Pancreas (tissue), 10 donors: ENCODE results near the gene BCL11A. TPM values are rescaled to one million over a fixed set of nuclear protein-coding genes. Genes with fewer than 3 reads are reported as not detected.

Experiments
- ATAC-seq, 4 donors: fragments of 200-7000 bp; cut with Tn5 transposase; one replicate each; pipeline versions ENCODE4 v1.8.0 to v1.9.1; 2020; ENCODE audit warnings: mild to moderate bottlenecking in 4 of 4, moderate library complexity in 4 of 4
- DNase-seq, 6 donors: peaks; one replicate each; pipeline ENCODE4 v3.0.0-alpha.2; 2020
- FAIRE-seq: peaks from 2 replicates; lab custom pipeline; 2012; peaks lifted over from hg19 to GRCh38; lab: Jason Lieb, UNC
- H3K27ac ChIP-seq, 4 donors: fragments of 200-600 bp; sonication (generic); 1 replicate in 3 of 4; 2 replicates in 1 of 4; pipeline versions ENCODE4 v1.5.0 to v1.8.0; 2020
- H3K27me3 ChIP-seq, 4 donors: fragments of 200-600 bp; one replicate each; pipeline ENCODE4 v1.8.0; 2021
- H3K36me3 ChIP-seq, 3 donors: fragments of 200-600 bp; sonication (generic) in 1 of 3; one replicate each; pipeline versions ENCODE4 v1.5.0 to v1.8.0; 2020 to 2021
- H3K4me1 ChIP-seq, 3 donors: fragments of 200-600 bp; one replicate each; pipeline ENCODE4 v1.8.0; 2021
- H3K4me3 ChIP-seq, 4 donors: fragments of 200-600 bp; sonication (generic) in 2 of 4; one replicate each; pipeline versions ENCODE4 v1.5.0 to v1.8.0; 2020 to 2021
- H3K9me3 ChIP-seq, 4 donors: fragments of 200-600 bp; one replicate each; pipeline ENCODE4 v1.8.0; 2021
- WGBS, 2 donors: extraction: QIAGEN DNeasy Blood & Tissue Kit; methylation state at CpG; one replicate each; pipeline ENCODE4 v1.1.7; 2013; 5-methylcytosine and 5-hydroxymethylcytosine counted together
- intact Hi-C, 3 donors: fragments of 100-400 bp; cut with DNase I; formaldehyde crosslinking; loops; one replicate each; pipeline versions ENCODE4 v1.11.1 to v1.14.2; 2022
- polyA plus RNA-seq, 2 donors: library from polyadenylated mRNA; stranded (reverse); fragments of 200-250 nt; gene quantifications; one replicate each; pipeline ENCODE4 v1.2.3, GENCODE V29; 2013
- total RNA-seq, 6 donors: library from RNA; stranded (reverse); fragmentation: NEBNext Ultra II Directional in 4 of 6; extraction: Animal tissue kit (Norgen Biotek cat#: 25700) in 4 of 6; gene quantifications; one replicate each; pipeline versions ENCODE4 v1.2.1 to v1.2.4, GENCODE V29; 2021 to 2023
- TF ChIP-seq, protein P1 (sequence below), 4 donors: fragments of 200-600 bp; sonication (generic) in 3 of 4; IDR thresholded peaks; one replicate each; pipeline versions ENCODE4 v1.5.0 to v1.8.0; 2021; ENCODE audit warnings: antibody characterized with exemption in 4 of 4
- donor health status: healthy with polysubstance abuse.
- donor health status: DM: no; HTN: no; CAD: no; lungs with moderate emphysema.
- donor health status: DM: no; HTN: no; CAD: no.
- donor health status: control.
- donor health status: control.
- donor health status: Bipolar disorder and iron deficiency.
- donor health status: DM: yes; HTN: yes; CAD: no.
- donor health status: DM: no; HTN: no; CAD: no.
- donor health status: DM: no; HTN: no; CAD: no.
- donor health status: DM: yes; HTN: yes; CAD: no.

BCL11A gene
- total and polyA plus RNA-seq, 8 donors, result 4.4 to 16.1 (median 11.7) TPM

DNA sequence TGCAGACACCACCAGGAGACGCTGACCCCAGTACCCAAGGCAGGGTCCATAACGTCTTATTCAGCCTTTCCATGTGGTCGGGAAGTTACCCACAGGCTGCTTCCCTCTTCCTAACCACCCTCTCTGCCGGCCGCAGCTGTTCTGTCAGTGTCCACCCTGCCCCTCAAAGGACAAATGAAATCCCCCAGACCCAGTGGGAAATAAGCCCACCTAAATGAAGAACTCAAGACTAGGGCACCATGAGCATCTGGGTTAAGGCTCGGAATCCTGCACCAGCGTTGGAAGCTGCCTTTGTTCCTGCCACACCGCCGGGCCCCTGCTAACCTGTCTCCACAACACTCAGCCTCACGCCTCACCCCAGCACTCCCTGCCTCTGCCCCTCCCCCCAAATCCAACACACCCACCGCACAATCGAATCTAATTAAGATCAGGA lies 21.7 kb downstream of the BCL11A start:
- peak overlapping the region; percentile 47 to 85 (median 66) for H3K27ac ChIP-seq
- no peaks in the 10 kb centered on the region for H3K27me3 ChIP-seq
- no peak overlapping the region for H3K4me3 ChIP-seq
- TF ChIP-seq, protein P1, sequence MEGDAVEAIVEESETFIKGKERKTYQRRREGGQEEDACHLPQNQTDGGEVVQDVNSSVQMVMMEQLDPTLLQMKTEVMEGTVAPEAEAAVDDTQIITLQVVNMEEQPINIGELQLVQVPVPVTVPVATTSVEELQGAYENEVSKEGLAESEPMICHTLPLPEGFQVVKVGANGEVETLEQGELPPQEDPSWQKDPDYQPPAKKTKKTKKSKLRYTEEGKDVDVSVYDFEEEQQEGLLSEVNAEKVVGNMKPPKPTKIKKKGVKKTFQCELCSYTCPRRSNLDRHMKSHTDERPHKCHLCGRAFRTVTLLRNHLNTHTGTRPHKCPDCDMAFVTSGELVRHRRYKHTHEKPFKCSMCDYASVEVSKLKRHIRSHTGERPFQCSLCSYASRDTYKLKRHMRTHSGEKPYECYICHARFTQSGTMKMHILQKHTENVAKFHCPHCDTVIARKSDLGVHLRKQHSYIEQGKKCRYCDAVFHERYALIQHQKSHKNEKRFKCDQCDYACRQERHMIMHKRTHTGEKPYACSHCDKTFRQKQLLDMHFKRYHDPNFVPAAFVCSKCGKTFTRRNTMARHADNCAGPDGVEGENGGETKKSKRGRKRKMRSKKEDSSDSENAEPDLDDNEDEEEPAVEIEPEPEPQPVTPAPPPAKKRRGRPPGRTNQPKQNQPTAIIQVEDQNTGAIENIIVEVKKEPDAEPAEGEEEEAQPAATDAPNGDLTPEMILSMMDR (IDR thresholded peaks at IDR 0.05), result no peak
- 40 to 43% methylated on average over 12 of the region's 12 CpGs for WGBS, 2 donors
- H3K9me3 ChIP-seq, result no peaks in the 10 kb centered on the region
- DNase-seq (no peak), FAIRE-seq (no peak), ATAC-seq (peak in 1 of 4 donors; percentile 18)
- H3K36me3 ChIP-seq, result no peaks in the 10 kb centered on the region
- peaks cover 44 to 60% (median 50%) of the 10 kb centered on the region in 3 donors for H3K4me1 ChIP-seq
- intact Hi-C loops, result no loop called here

DNA sequence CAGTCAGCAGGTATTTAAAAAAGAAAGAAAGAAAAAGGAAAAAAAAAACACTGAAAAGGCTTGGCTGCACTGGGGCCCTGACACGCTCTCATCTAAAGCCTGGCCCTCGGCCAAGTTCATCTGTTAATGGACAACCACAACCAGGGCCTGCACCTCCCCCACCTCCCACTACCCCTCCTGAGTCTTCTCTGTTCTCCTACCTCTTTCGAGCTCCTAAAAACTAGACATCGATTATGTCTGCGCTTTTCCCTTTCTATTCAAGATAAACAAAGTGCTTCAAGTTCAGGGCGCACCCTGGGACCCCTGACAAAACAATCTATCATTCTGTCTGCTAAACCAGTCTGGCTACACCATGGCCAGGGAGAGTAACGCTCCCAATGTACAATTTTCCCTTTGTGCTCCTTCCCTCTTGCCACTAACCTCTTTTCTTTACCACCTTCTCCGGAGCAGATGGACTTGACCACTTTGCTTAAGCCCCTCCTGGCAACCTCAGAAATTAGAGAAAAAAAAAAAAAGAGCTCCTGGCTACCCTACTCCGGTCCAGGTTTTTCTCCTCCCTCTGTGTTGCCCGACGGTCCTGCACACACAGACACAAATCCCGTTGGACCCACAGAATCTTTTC lies 22.7 kb downstream of the BCL11A start:
- peak overlapping the region in 2 of 4 donors; percentile 11 to 23 for H3K4me3 ChIP-seq
- peaks cover 40 to 51% (median 42%) of the 10 kb centered on the region in 3 donors for H3K4me1 ChIP-seq
- H3K36me3 ChIP-seq, result no peaks in the 10 kb centered on the region
- no peaks in the 10 kb centered on the region for H3K27me3 ChIP-seq
- 5 to 6% methylated on average over 12 of the region's 12 CpGs for WGBS, 2 donors
- peak; percentile 87 to 94 (median 92) for DNase-seq
- intact Hi-C loops, result no loop called here
- peak; percentile 87 to 92 (median 90) for ATAC-seq
- FAIRE-seq, result no peak
- peak overlapping the region; percentile 48 to 85 (median 70) for H3K27ac ChIP-seq
- no peaks in the 10 kb centered on the region for H3K9me3 ChIP-seq
- TF ChIP-seq, protein P1 (IDR thresholded peaks at IDR 0.05), result no peak

DNA sequence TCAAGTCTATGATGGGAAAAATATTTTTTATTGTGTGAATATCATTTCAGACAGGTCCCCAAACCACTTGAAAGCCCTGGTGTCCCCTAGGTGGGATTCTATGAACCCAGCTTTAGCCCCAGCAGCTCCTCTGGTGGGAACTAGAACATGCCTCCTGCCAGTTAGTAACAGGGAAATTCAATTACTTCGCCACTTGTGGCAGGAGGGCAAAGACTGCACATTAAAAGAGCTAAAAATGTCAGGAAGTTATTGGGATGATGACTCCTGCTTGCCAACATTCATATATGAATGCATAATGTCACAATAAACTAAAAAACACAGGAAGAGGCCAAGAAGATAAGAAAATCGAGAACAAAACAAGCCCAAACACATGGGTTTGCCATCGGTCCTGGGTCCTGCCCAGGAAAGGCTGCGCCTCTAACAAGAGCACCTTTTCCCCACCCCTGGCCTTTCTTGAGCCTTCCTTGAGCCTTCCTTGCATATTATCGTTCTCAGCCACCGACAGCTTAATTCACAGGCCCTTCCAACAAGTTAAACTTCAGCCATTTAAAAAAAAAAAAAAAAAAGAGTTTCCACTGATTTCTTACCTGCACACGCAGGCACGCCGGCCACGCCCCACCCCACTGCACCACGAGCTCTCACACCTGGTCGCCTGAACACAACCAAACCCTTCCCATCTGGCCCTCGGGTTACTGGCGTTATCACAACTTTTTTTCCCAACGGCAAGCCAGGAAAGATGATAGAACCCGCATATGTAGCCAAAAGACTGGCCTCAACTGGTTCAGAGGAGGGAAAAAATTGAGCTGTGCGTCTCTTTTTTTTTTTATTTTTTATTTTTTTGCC lies 23.4 kb downstream of the BCL11A start:
- DNase-seq (peak; percentile 72 to 89 (median 82)), FAIRE-seq (no peak), ATAC-seq (peak; percentile 78 to 84 (median 82))
- Histone ChIP-seq H3K27ac (peak overlapping the region; percentile 48 to 85 (median 70)), H3K4me3 (peak overlapping the region in 2 of 4 donors; percentile 11 to 23), H3K9me3 (no peaks in the 10 kb centered on the region), H3K36me3 (no peaks in the 10 kb centered on the region), H3K27me3 (no peaks in the 10 kb centered on the region), H3K4me1 (peaks cover 36 to 43% (median 40%) of the 10 kb centered on the region in 3 donors)
- TF ChIP-seq, protein P1 (IDR thresholded peaks at IDR 0.05), result no peak
- 7 to 9% methylated on average over 17 of the region's 17 CpGs for WGBS, 2 donors
- intact Hi-C loops, result no loop called here

DNA sequence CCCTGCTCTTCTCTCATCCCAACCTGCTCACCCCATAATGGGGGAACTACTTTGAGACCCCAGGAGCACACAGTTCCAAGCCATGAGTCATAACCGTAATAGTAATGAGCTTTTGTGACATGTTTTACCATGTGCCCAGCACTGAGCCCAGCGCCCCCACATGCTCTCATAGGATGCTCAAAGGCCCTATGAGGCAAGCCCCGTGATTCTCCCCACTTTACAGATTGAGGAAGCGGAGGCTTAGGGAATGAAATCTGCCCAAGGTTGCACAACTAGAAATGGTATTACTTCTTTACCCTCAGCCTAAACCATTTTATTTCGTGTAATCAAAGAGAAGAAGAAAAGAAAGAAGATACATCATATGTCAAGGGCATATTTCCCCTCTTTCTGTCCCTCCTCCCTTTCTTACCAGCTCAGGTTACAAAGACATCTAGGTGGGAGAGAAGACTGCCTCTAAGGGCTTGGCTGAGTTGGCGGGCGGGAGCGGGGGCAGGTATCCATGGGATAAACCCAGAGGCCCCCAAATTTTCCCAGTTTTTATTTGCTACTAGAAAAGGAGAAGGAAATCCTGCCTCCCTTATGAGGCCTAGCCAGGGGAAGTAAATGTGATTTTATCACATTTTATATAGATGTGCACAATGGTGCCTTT lies 24.2 kb downstream of the BCL11A start:
- intact Hi-C loops, result no loop called here
- TF ChIP-seq, protein P1 (IDR thresholded peaks at IDR 0.05), result no peak
- Histone ChIP-seq H3K36me3 (no peaks in the 10 kb centered on the region), H3K27me3 (no peaks in the 10 kb centered on the region), H3K4me3 (no peak overlapping the region), H3K9me3 (no peaks in the 10 kb centered on the region), H3K27ac (peak overlapping the region; percentile 48 to 85 (median 70)), H3K4me1 (peaks cover 34 to 41% (median 38%) of the 10 kb centered on the region in 3 donors)
- FAIRE-seq, result no peak
- DNase-seq, result no peak
- WGBS, 2 donors, result 88 to 90% methylated on average over 8 of the region's 8 CpGs
- ATAC-seq, result no peak
